GM19324 (cell line): Measurements from ENCODE around the gene EPHB2.

Experiments
- ATAC-seq: cut with Tn5 transposase; IDR thresholded peaks from one replicate; pipeline ENCODE4 v1.9.1; 2021; ENCODE audit warnings: mild to moderate bottlenecking, moderate library complexity; ENCODE audit not compliant: unreplicated experiment, low FRiP score

The EPHB2 gene

GRCh38 chr1:22872981-22873664 is 162.5 kb downstream of the EPHB2 start:
- ATAC-seq, result no peak

- ATAC-seq, result no peak
These were observed 164.1 kb downstream of the EPHB2 start for GRCh38 chr1:22874785-22875184.

GRCh38 chr1:22875241-22875640 is 164.6 kb downstream of the EPHB2 start:
- no peak for ATAC-seq

GRCh38 chr1:22875841-22876240 is 165.2 kb downstream of the EPHB2 start:
- no peak for ATAC-seq

GRCh38 chr1:22876359-22877111 is 165.9 kb downstream of the EPHB2 start:
- ATAC-seq, result no peak

GRCh38 chr1:22877112-22877915 is 166.7 kb downstream of the EPHB2 start:
- no peak for ATAC-seq

- ATAC-seq, result no peak
These were observed 167.3 kb downstream of the EPHB2 start for GRCh38 chr1:22877980-22878379.

- no peak for ATAC-seq
These were observed 168.0 kb downstream of the EPHB2 start for GRCh38 chr1:22878626-22879025.

GRCh38 chr1:22879445-22879844 is 168.8 kb downstream of the EPHB2 start:
- ATAC-seq, result no peak

GRCh38 chr1:22880174-22880601 is 169.5 kb downstream of the EPHB2 start:
- no peak for ATAC-seq

GRCh38 chr1:22883406-22883805 is 172.8 kb downstream of the EPHB2 start:
- no peak for ATAC-seq

GRCh38 chr1:22884806-22885530 is 174.3 kb downstream of the EPHB2 start:
- no peak for ATAC-seq

GRCh38 chr1:22886211-22886610 is 175.6 kb downstream of the EPHB2 start:
- ATAC-seq, result no peak

- ATAC-seq, result no peak
These were observed 176.9 kb downstream of the EPHB2 start for GRCh38 chr1:22887491-22887890.

GRCh38 chr1:22888320-22889075 is 177.9 kb downstream of the EPHB2 start:
- ATAC-seq, result no peak

GRCh38 chr1:22889213-22889827 is 178.7 kb downstream of the EPHB2 start:
- ATAC-seq, result no peak

GRCh38 chr1:22892789-22893188 is 182.2 kb downstream of the EPHB2 start:
- no peak for ATAC-seq

GRCh38 chr1:22893292-22893691 is 182.7 kb downstream of the EPHB2 start:
- no peak for ATAC-seq

- ATAC-seq, result no peak
These were observed 184.7 kb downstream of the EPHB2 start for GRCh38 chr1:22895357-22895756.
